GM19240 (cell line): Measurements from ENCODE around the gene ASCL2.

Experiments
- DNase-seq: peaks from one replicate; pipeline ENCODE4 v3.0.0; 2011; ENCODE audit warnings: low spot score; ENCODE audit not compliant: insufficient read length

Gene ASCL2, protein sequence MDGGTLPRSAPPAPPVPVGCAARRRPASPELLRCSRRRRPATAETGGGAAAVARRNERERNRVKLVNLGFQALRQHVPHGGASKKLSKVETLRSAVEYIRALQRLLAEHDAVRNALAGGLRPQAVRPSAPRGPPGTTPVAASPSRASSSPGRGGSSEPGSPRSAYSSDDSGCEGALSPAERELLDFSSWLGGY

DNA sequence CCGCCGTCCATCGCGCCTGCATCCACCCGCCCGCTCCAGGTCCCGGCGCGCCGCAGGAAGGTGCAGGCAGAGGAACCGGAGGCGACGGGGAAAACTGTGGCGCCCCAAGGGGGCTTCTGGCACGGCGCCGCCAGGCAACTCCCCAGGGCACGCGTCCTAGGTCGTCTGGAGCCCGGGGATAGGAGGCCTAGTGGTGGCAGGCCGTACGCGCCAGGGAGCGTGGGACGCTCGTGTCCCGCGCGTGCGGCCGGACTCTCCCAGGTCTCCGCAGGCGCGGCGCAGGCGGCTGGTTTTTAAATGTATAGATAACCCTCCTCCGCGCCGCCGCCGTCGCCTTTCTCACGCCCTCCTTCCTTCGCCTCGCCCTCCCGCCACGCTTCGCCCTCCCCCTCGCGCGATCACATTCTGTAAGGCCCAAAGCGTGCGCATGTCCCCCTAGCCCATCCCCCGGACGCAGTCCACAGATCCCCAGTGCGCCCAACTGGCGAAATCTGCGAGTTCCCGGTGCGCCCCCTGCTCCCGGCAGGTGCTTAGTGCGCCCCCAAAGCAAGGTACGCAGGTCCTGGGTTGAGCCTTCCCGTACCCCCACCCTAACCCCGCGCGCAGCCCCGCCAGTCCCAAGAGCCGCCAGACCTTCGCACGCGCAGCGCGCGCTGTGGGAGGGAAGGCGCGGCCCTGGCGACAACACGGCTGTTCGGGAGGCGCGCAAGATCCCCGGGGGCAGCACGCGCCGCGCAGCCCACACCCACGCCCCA is at the start of gene ASCL2:
ASCL2 (minus strand) TSS at position 267 of the 755 bp plus-strand sequence; CDS start at position 11, 256 bp downstream.
- no peak for DNase-seq

DNA sequence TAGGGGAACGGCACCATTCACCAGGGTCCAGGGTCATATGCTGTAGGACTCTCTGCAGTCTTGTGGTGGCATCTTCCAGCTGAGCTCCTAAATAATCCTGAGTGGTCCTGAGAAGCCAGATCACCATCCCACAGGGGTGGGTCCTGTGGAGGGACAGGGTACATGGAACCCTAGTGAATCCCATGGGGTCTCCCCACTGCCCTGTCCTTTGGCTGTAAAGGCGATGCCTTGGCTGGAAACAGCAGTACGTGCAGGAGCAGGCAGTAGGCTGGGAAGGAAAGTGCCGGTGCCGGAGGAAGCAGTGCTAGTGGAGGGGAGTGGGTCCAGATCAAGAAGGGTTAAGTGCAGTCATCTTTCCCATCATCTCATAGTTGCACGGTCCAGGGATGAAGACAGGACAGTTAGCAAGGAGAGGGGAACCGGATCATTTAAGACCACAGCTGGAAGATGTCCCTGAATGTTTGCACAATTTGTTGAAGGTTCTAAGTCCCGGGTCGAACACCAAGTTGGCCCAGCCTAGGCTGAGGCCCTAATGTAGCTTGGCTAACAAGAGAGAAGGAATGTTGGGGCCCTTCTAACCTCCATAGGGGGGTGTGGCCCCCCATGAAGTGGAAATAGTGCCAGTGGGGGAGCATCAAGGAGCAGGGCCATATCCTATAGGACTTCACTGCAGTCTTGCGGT is 49.5 kb upstream of the ASCL2 start:
- DNase-seq, result no peak

DNA sequence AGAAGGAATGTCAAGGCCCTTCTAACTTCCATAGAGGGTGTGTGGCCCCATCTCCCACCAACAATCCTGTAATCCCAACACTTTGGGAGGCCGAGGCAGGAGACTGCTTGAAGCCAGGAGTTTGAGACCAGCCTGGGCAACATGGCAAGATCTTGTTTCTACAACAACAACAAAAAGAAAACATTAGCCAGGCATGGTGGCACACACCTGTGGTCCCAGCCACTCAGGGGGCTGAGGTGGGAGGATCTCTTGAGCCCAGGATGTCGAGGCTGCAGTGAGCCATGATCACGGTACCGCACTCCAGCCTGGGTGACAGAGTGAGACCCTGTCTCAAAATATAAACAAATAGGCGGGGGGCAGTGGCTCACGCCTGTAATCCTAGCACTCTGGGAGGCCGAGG is 48.3 kb upstream of the ASCL2 start:
- no peak for DNase-seq

DNA sequence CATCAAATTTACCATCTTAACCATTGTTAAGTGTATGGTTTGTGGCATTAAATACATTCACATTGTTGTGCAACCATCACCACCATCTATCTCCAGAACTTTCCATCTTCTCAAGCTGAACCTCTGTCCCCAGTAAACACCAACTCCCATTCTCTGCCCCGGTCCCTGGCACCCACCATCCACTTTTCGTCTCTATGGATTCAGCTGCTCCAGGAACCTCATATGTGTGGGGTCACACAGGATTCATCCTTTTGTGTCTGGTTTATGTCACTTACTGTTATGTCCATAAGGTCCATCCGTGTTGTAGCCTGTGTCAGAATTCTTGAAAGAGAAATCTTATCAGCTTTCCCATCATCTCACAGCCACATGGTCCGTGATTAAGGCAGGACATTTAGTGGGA is 47.7 kb upstream of the ASCL2 start:
- DNase-seq, result no peak

DNA sequence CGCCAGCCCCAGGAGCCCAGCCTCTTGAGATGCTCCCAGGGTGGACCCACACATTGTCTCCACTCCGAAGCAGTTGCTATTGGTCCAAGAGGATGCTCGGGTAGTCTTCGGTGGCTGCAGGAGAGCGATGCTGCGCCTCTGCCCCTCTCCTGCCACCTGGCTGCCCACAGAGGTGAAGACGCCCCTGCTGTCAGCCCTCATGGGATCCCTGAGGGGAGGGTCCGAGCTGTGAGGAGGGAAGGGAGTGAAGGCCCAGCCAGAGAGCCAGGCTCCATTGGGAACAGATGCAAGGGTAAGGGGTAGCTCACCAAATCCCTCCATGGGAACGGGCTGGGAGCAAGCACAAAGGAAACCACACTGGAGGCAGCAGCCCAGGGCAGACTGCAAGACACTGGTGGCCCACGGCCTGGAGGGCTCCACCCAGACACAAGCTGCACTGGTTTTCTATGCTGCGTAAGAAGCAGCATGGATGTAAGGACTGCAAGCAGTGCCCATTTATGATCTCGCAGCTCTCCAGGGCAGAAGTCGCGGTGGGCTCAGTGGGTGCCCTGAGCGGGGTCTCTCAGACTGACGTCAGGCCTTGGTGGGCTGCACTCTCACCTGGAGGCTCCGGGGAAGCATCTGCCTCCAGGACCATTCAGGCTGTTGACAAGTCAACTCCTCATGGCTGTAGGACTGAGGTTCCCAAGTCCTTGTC is 47.1 kb upstream of the ASCL2 start:
- DNase-seq, result no peak

DNA sequence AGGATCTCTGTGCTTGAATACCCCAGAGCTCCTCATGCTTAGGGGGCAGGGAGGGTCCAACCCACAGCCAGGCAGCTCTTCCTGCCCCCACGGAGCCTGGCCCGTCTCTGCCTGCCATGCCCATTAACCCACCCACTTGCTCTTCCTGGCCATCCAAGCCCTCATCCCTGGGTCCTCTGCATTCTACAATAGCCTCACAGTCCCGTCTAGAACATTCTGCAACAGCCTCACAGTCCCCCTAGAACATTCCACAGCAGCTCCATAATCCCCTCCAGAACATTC is 46.5 kb upstream of the ASCL2 start:
- no peak for DNase-seq

DNA sequence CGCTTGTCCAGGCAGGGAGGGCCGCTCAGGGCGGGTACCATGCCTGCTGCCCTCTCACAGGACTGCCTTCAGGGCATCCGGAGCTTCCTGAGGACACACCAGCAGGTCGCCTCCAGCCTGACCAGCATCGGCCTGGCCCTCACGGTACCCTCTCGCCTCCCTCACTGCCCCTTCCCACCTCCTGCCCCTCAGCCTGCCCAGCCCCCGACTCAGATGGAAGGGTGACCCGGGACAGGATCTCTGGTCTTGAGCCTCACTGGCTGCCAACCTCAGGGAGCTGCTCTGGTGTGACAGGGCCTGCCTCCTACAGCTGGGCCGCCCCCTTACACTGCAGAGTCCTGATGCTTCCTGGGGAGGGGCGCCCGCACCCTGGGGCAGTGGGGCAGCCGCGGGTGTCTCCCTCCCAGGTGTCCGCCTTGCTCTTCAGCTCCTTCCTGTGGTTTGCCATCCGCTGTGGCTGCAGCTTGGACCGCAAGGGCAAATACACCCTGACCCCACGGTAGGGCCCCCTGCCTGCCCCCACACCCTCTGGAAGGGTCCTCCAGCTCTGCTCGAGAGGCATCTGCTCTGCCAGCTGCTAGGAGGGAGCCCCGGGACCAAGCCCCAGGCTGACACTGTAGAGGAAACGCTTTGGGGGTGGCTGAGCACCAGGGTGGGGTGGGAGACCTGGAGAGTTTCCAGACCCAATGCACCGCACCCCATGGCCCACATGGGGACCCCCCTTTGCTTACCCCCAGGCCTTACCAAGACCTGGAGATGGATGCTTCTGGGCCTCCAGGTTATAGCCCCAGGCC is 46.0 kb upstream of the ASCL2 start:
- DNase-seq, result no peak

DNA sequence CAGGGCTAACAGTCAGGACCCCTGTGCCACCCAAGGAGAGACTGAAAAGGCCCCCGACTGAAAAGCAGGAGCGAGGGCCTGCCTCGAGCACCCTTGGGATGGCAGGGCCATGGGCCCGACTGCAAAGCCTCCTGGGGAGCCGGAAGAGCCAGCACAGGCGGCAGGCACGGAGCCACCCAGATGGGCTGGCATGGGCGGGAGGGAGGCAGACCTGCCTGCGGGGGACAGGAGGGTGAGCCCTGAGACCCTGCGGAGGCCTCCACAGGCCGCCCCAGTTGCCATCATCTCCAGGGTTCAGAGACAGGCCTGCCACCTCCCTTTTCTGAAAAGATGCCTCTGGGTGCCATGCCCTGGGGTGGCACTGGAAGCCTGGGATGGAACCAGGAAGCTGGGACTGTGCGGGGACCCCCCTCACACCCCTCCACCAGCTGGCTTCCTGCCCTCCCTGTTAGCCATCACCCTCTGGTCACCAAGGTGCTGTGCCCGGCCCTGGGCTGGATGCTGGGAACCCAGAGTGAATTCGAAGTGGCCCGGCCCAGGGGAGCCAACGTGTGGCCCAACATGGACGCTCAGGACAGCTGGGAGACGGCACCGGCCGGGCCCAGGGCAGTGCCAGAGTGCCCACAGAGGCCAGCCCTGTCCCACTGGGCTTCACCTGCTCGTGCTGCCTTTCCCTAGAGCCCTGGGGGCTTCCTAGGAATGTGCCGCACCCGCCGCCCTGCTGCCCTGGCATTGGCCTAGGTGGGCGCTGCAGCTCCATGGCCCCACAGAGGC is 45.2 kb upstream of the ASCL2 start:
- DNase-seq, result no peak

DNA sequence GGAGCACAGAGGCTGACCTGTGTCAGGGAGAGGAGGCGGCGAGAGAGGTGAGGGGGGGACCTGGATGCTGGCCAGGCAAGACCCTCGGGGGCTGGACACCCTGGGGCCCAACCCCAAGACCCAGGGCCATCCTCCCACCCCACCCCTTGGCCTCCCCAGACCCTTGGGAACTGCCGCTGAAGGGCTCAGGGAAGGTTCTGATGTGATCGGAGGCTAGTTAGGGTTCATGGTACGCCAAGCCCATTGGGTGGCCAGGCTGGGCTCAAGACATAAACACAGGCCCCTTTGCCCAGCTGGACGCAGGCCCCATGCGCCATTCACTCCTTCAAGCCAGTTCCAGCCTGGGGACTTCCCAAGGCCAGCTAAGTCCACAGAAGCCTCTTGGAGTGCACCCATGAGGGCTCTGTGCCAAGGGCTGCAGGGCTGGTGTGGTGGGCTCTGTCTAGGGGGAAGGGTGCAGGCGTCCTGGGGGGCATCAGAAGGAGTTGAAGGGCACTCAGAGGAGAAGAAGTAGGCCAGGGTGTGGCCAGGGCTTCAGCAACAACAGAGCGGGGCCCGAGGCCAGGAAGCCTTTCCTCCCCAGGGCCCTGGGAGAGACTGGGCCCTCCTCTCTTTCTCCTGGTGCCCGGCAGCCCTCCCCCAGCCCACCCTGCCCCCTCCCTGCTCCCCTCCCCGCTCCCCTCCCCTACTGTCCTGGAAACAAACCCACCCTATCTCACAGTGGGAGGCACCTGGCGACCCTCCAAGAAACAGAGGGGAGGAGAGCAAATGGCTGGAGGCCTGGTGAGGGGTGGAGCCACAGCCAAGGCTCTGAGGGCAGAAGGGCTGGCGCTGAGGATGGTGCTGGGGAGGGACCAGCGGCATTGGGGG is 44.4 kb upstream of the ASCL2 start:
- DNase-seq, result no peak

DNA sequence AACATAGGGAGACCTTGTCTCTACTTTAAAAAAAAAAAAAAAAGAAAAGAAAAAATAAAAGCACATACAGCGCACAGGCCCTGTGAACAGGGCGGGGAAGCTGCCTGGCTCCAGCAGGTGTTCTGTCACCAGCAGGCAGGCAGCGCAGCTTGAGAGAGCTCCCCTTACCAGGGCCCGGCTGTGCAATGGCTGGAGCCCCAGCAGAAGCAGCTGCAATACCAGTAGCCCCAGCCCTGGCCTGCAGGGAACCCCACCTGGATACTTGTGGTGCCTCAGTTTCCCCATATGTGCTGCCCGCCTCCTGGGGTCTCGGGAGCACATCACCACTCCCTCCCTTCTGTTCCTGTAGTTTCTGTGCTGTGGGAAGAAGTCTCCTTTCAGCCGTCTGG is 43.7 kb upstream of the ASCL2 start:
- no peak for DNase-seq

DNA sequence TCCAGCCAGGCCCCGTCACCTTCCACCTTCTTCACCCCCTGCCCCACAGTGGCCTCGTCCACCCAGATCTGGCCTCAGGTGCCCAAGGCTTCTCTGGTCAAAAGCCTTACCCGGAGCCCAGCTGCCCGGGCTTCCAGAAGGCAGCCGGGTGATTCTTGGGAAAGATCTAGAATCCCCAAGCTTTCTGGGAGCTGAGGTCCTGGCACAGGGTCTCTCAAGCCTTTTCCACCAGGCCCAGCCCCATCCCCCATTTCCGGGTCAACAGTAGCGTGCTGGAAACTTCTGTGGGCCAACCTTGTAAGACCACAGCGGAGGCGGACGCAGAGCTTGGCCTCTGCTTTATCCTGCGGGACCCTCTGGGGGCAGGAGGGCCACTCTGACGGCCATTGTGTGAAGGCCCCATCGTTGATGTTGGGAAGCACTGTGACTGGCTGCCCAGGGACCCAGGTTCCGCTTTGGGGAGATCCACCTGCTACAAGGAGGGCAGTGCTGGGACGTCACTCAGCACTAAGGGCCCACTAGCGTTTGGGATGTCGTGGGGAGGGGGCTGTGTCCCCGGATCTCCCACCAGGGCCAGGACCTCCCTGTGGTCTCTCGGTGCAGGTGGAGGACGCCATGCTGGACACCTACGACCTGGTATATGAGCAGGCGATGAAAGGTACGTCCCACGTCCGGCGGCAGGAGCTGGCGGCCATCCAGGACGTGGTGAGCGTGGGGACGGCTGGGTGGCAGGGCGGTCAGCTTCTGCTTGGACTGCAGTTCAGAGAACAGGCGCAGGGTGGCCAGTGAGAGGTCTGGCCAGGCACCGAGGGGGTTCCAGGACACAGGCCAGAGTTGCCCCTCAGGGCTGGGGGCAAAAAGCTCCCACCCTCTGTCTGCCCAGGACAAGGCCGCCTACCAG is 42.9 kb upstream of the ASCL2 start:
- no peak for DNase-seq

DNA sequence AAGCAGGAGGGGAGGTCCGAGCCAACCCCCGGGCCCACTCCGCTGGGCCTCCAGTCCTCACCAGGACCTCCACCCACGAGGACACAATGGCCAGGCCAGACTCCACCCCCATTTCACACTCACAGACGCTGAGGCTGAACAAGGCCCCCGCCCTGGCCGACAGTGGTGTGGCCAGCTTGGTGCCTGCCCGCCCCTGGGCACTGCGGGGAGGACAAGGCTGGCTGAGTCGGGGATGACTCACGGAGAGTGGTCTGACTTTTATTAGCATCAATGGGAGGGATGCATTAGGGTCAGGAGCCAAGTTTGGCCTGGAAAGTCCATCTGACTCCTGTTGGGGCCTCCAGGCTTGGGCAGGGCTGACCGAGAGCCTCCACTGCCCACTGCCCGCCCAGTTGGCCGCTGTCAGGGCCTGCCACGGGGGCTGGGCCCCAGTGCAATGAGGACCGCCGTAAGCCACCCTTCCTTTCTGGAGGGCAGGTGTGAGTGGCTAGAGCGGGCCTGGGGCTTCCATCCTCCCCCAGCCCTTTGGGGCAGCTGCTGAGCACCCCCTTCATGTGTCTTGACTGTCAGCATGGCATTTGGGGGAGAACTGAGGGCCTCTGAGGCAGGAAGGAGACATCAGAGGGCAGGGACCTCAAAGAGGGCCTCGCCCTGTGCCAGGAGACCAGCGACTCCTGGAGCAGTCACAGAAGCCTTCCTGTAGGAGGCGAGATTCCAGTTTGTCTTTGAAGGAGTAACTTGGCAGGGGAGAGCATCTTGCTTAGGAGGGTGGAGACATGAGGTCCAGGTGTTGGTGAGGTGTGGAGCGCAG is 42.0 kb upstream of the ASCL2 start:
- DNase-seq, result no peak

DNA sequence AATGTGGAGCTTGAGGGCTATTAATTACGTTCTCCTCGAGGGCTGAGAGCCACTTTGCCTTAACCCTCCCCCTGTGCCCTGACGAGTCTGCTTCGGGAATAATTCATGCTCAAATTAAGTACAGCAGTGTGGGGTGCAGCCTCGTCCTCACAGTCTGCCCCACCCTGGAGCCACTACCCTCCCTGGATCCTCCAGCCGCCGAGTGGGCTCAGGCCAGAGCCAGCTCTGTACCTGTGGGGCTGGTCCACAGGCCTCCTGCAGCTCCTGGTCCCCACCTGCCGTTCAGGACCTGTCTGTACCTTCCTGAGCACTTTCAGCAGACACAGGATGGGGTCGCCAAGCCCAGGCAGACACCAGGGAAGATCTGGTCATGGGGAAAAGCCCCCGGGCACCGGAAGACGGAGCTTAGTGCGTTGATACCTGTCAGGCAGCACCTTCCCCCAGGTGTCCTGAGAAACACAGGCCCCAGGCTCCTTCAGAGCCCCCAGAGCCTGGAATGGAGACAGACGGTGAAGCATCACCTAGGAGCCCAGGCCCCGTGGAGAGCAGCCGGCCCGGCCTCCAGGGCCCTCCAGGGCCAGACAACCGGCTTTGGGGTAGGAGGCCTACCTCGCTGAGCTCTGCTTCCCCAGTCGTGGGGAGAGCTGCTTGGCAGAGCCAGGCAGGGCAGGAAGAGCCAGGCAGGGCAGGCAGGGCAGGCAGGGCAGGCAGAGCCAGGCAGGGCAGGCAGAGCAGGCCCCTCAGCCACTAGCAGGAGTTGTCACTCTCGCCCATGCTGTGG is 41.2 kb upstream of the ASCL2 start:
- no peak for DNase-seq

DNA sequence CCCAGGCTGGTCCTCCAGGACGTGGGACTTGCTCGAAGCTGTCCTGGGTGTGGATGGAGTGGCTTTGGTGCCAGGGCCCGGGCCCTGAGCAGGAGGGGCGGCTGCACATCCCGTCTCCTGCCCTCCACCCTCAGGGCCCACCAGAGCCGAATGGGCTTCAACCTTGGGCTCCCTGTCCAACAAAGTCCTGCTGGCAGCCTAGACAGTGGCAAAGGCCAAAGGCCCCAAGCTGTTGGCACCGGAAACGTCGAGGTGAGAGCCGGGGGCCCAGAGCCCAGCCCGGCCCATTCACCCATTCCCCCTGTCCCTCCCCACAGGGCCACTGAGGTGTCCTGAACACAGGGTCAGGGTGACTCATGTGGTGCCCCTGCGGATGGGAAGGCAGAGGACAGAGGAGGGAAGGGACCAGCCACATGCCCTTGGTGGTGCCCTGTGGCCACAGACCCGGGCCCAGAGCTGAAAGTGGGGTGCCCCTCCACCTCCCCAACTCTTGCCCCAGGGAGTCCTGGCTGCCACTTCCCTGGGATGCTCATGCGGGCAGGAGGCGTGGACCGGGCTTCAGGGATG is 40.5 kb upstream of the ASCL2 start:
- DNase-seq, result no peak

DNA sequence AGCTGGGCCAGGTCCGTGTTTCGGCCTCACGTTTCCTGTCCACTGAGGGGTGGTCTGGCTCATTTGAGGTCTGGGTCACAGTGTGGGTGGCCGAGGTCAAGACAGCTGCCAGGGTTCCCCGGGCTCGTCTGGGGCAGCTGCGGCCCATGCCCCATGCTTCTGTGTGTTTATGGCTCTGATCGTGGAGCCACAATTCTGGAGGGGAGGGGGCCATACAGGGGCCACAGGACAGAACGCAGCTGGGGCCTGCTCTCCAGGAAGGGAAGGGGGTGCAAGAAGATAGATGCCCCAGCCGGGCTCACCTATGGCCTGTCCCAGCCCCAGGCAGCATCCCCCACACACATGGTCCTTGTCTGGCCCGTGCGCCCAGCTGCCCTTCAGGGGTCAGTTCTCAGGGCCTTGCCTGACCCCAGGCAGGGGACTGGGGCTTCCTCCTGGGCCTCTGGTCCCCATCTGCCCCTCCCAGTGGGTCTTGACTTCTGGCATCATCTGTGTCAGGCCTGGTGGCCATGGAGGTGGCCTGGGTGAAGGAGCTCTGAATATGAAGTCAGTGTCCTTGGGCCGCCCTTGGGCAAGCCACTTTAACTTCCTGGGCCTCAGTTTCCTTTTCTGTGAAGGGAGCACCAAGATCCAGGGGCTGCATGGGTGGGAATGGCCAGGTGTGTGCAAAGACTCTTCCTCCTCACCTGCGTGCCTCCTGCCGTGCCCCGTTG is 39.8 kb upstream of the ASCL2 start:
- no peak for DNase-seq
